Measurements from ENCODE around the gene INSYN2B.

The INSYN2B gene

GRCh38 chr5:169933127-169933526, 47.2 kb downstream of the INSYN2B start:
- no peak for DNase-seq (ENCODE audit: low read depth)

- DNase-seq (ENCODE audit: low read depth), result no peak
Observed at GRCh38 chr5:169923988-169924387, 56.3 kb downstream of the INSYN2B start.

- DNase-seq (ENCODE audit: low read depth), result no peak
Observed at GRCh38 chr5:169922474-169922873, 57.8 kb downstream of the INSYN2B start.

GRCh38 chr5:169921949-169922348, 58.3 kb downstream of the INSYN2B start:
- DNase-seq (ENCODE audit: low read depth), result no peak

GRCh38 chr5:169921384-169921783, 58.9 kb downstream of the INSYN2B start:
- no peak for DNase-seq (ENCODE audit: low read depth)

GRCh38 chr5:169920474-169920873, 59.8 kb downstream of the INSYN2B start:
- DNase-seq (ENCODE audit: low read depth), result no peak

GRCh38 chr5:169918228-169918627, 62.1 kb downstream of the INSYN2B start:
- DNase-seq (ENCODE audit: low read depth), result no peak

- no peak for DNase-seq (ENCODE audit: low read depth)
Observed at GRCh38 chr5:169917500-169917899, 62.8 kb downstream of the INSYN2B start.

GRCh38 chr5:169914766-169915165, 65.5 kb downstream of the INSYN2B start:
- DNase-seq (ENCODE audit: low read depth), result no peak

- no peak for DNase-seq (ENCODE audit: low read depth)
Observed at GRCh38 chr5:169913479-169913878, 66.8 kb downstream of the INSYN2B start.

GRCh38 chr5:169911448-169912212, 68.7 kb downstream of the INSYN2B start:
- DNase-seq (ENCODE audit: low read depth), result no peak

- DNase-seq (ENCODE audit: low read depth), result no peak
Observed at GRCh38 chr5:169910393-169910792, 69.9 kb downstream of the INSYN2B start.

- DNase-seq (ENCODE audit: low read depth), result no peak
Observed at GRCh38 chr5:169909945-169910344, 70.3 kb downstream of the INSYN2B start.

- no peak for DNase-seq (ENCODE audit: low read depth)
Observed at GRCh38 chr5:169908864-169909263, 71.4 kb downstream of the INSYN2B start.

GRCh38 chr5:169906745-169907649, 73.3 kb downstream of the INSYN2B start:
- no peak for DNase-seq (ENCODE audit: low read depth)

- no peak for DNase-seq (ENCODE audit: low read depth)
Observed at GRCh38 chr5:169905017-169905416, 75.3 kb downstream of the INSYN2B start.

GRCh38 chr5:169904508-169904907, 75.8 kb downstream of the INSYN2B start:
- no peak for DNase-seq (ENCODE audit: low read depth)

GRCh38 chr5:169904059-169904458, 76.2 kb downstream of the INSYN2B start:
- no peak for DNase-seq (ENCODE audit: low read depth)

- DNase-seq (ENCODE audit: low read depth), result no peak
Observed at GRCh38 chr5:169901896-169902295, 78.4 kb downstream of the INSYN2B start.

- DNase-seq (ENCODE audit: low read depth), result no peak
Observed at GRCh38 chr5:169897481-169897880, 82.8 kb downstream of the INSYN2B start.

GRCh38 chr5:169895926-169896325, 84.4 kb downstream of the INSYN2B start:
- no peak for DNase-seq (ENCODE audit: low read depth)

GRCh38 chr5:169893571-169893970, 86.7 kb downstream of the INSYN2B start:
- DNase-seq (ENCODE audit: low read depth), result no peak

GRCh38 chr5:169893010-169893409, 87.3 kb downstream of the INSYN2B start:
- no peak for DNase-seq (ENCODE audit: low read depth)
